Naive thymus-derived CD4-positive, alpha-beta T cell (primary cell): ENCODE measurements around the gene TCF15. TPM values are rescaled to one million over a fixed set of nuclear protein-coding genes. Genes with fewer than 3 reads are reported as not detected.

Experiments
- ATAC-seq: fragments of 150-1000 bp; cut with Tn5 transposase; 2 replicates; pipeline ENCODE4 v1.10.0; 2021; ENCODE audit warnings: mild to moderate bottlenecking, moderate library complexity
- CTCF ChIA-PET: fragments of 350-600 bp; sonication (Branson Sonifier 250); formaldehyde crosslinking; loops from one replicate; lab custom pipeline; 2021; ENCODE audit warnings: antibody characterized with exemption; lab: Charles Lee
- POLR2A ChIA-PET: fragments of 350-600 bp; sonication (Branson Sonifier 250); formaldehyde crosslinking; loops from one replicate; lab custom pipeline; 2021; ENCODE audit warnings: antibody characterized with exemption, inconsistent platforms; lab: Charles Lee
- DNase-seq, 9 donors: peaks; one replicate each; pipeline versions ENCODE4 v3.0.0 to v3.0.0-alpha.2; 2020 to 2022; ENCODE audit warnings: mixed read lengths in 1 of 9
- H3K27ac ChIP-seq: one replicate; pipeline ENCODE4 v1.7.0; 2013; ENCODE audit warnings: mild to moderate bottlenecking, low read depth, low read length, moderate library complexity
- H3K27me3 ChIP-seq, 2 donors: one replicate each; pipeline ENCODE4 v1.7.0; 2013; ENCODE audit warnings: low read length in 2 of 2, mild to moderate bottlenecking in 2 of 2, moderate library complexity in 2 of 2; ENCODE audit not compliant: control insufficient read depth in 2 of 2, insufficient read depth in 2 of 2
- H3K36me3 ChIP-seq, 3 experiments: 1 replicate in 2 of 3; 2 replicates in 1 of 3; pipeline ENCODE4 v1.7.0; 2013; ENCODE audit warnings: low read length in 3 of 3, mild to moderate bottlenecking in 3 of 3, moderate library complexity in 1 of 3; ENCODE audit not compliant: insufficient read depth in 3 of 3, control insufficient read depth in 2 of 3
- H3K4me1 ChIP-seq, 2 donors: one replicate each; pipeline ENCODE4 v1.7.0; 2013; ENCODE audit warnings: low read length in 2 of 2, mild to moderate bottlenecking in 2 of 2, moderate library complexity in 1 of 2; ENCODE audit not compliant: control insufficient read depth in 2 of 2, insufficient read depth in 2 of 2
- H3K4me3 ChIP-seq: 2 replicates; pipeline ENCODE4 v1.7.0; 2013; ENCODE audit warnings: mild to moderate bottlenecking, low read length
- H3K9me3 ChIP-seq, 3 experiments: 1 replicate in 2 of 3; 2 replicates in 1 of 3; pipeline ENCODE4 v1.7.0; 2013; ENCODE audit warnings: low read length in 3 of 3; ENCODE audit not compliant: control insufficient read depth in 2 of 3
- H3K27ac Mint-ChIP-seq, 9 donors: one replicate each; pipeline ENCODE4 v1.8.0; 2020 to 2022; ENCODE audit warnings: mixed read lengths in 9 of 9, mild to moderate bottlenecking in 8 of 9, moderate library complexity in 5 of 9, inconsistent platforms in 2 of 9
- H3K27me3 Mint-ChIP-seq, 5 donors: one replicate each; pipeline ENCODE4 v1.8.0; 2021 to 2022; ENCODE audit warnings: mixed read lengths in 5 of 5, mild to moderate bottlenecking in 1 of 5
- H3K36me3 Mint-ChIP-seq, 5 donors: one replicate each; pipeline ENCODE4 v1.8.0; 2020 to 2022; ENCODE audit warnings: mixed read lengths in 5 of 5, mild to moderate bottlenecking in 3 of 5, inconsistent platforms in 1 of 5
- H3K4me1 Mint-ChIP-seq, 7 donors: one replicate each; pipeline ENCODE4 v1.8.0; 2020 to 2022; ENCODE audit warnings: mixed read lengths in 7 of 7, mild to moderate bottlenecking in 3 of 7, inconsistent platforms in 1 of 7
- H3K4me3 Mint-ChIP-seq, 10 donors: one replicate each; pipeline ENCODE4 v1.8.0; 2020 to 2022; ENCODE audit warnings: mild to moderate bottlenecking in 10 of 10, mixed read lengths in 10 of 10, moderate library complexity in 6 of 10, inconsistent platforms in 2 of 10
- H3K9me3 Mint-ChIP-seq, 11 donors: one replicate each; pipeline ENCODE4 v1.8.0; 2020 to 2022; ENCODE audit warnings: mixed read lengths in 11 of 11, mild to moderate bottlenecking in 4 of 11, inconsistent platforms in 1 of 11, moderate library complexity in 1 of 11
- intact Hi-C, 2 donors: fragments of 100-400 bp; cut with micrococcal nuclease; formaldehyde crosslinking; loops; one replicate each; pipeline ENCODE4 v1.15.1; 2023
- polyA plus RNA-seq, 2 donors: library from polyadenylated mRNA; unstranded; fragments of 300-500 nt; fragmentation: Illumina TruSeq; gene quantifications; one replicate each; pipeline ENCODE4 v1.2.3, GENCODE V29; 2021
- total RNA-seq, 6 experiments: library from RNA in 5 of 6; stranded (reverse) in 5 of 6; gene quantifications; 1 replicate in 5 of 6; 2 replicates in 1 of 6; pipeline ENCODE4 v1.2.3 and lab custom pipeline; 2021 to 2026

TCF15 gene
- total and polyA plus RNA-seq, 7 experiments from 2014 or later: not detected

- intact Hi-C loops: loop anchor here in 1 of 2 donors (1.0 to 10.0 kb wide), 4 partner anchors 13 to 193 kb away; partner anchors contain the start of gene CSNK2A1
- H3K27ac Mint-ChIP-seq: peak overlapping the region in 1 of 9 donors; percentile 76
- peaks cover 0 to 4% (median 0%) of the 10 kb centered on the region in 5 donors for H3K36me3 Mint-ChIP-seq
- no peaks in the 10 kb centered on the region for H3K27me3 ChIP-seq
- ATAC-seq: no peak
- H3K36me3 ChIP-seq: no peaks in the 10 kb centered on the region
- POLR2A ChIA-PET: no interaction called here
- H3K9me3 Mint-ChIP-seq: no peaks in the 10 kb centered on the region
- H3K4me1 ChIP-seq: peaks cover 12 to 14% of the 10 kb centered on the region in 2 donors
- no peaks in the 10 kb centered on the region for H3K9me3 ChIP-seq
- no peak overlapping the region for H3K27ac ChIP-seq
- no peak for DNase-seq
- CTCF ChIA-PET: no interaction called here
- H3K27me3 Mint-ChIP-seq: peaks cover 20 to 42% (median 37%) of the 10 kb centered on the region in 5 donors
- H3K4me3 Mint-ChIP-seq: peak overlapping the region; percentile 68 to 87 (median 75)
- H3K4me3 ChIP-seq: peak overlapping the region; percentile 40
- H3K4me1 Mint-ChIP-seq: peaks cover 0 to 33% (median 17%) of the 10 kb centered on the region in 7 donors
Measured at GRCh38 chr20:653590-654416, 43.7 kb upstream of the TCF15 start.

GRCh38 chr20:653110-653589, 43.0 kb upstream of the TCF15 start, which contains the start of gene SRXN1:
Gene SRXN1 (minus strand): TSS chr20:653200. CDS start chr20:653185, 15 bp downstream.
- DNase-seq: peak in 8 of 9 donors; percentile 28 to 91 (median 34)
- H3K27me3 Mint-ChIP-seq: peaks cover 14 to 35% (median 30%) of the 10 kb centered on the region in 5 donors

GRCh38 chr20:652615-653109, 42.6 kb upstream of the TCF15 start:
- Mint-ChIP-seq H3K4me1 (peaks cover 0 to 33% (median 17%) of the 10 kb centered on the region in 7 donors), H3K4me3 (peak overlapping the region; percentile 14 to 88 (median 65)), H3K9me3 (peaks cover 0 to 4% (median 0%) of the 10 kb centered on the region in 11 donors), H3K36me3 (peaks cover 0 to 13% (median 4%) of the 10 kb centered on the region in 5 donors), H3K27me3 (peaks cover 9 to 31% (median 25%) of the 10 kb centered on the region in 5 donors), H3K27ac (peak overlapping the region in 1 of 9 donors; percentile 81)
- Histone ChIP-seq H3K27ac (no peak overlapping the region), H3K4me3 (peak overlapping the region; percentile 53), H3K4me1 (peaks cover 12 to 14% of the 10 kb centered on the region in 2 donors), H3K36me3 (no peaks in the 10 kb centered on the region), H3K27me3 (no peaks in the 10 kb centered on the region), H3K9me3 (no peaks in the 10 kb centered on the region)
- CTCF ChIA-PET: no interaction called here
- DNase-seq (no peak), ATAC-seq (no peak)
- intact Hi-C loops: loop anchor here in 1 of 2 donors (1.0 to 10.0 kb wide), 4 partner anchors 14 to 195 kb away; partner anchors contain the start of gene CSNK2A1
- POLR2A ChIA-PET: no interaction called here

More at GRCh38 chr20:653110-653589, 43.0 kb upstream of the TCF15 start, which contains the start of gene SRXN1:
- Histone ChIP-seq H3K27me3 (no peaks in the 10 kb centered on the region), H3K9me3 (no peaks in the 10 kb centered on the region), H3K4me1 (peaks cover 12 to 14% of the 10 kb centered on the region in 2 donors), H3K36me3 (no peaks in the 10 kb centered on the region), H3K4me3 (peak within 1 kb of the TSS; percentile 53), H3K27ac (no peak within 1 kb of the TSS)
- H3K27ac Mint-ChIP-seq: peak within 1 kb of the TSS in 2 of 9 donors; percentile 13 to 81
- peaks cover 0 to 33% (median 17%) of the 10 kb centered on the region in 7 donors for H3K4me1 Mint-ChIP-seq
- peak; percentile 95 for ATAC-seq
- ChIA-PET POLR2A (no interaction called here), CTCF (no interaction called here)
- H3K9me3 Mint-ChIP-seq: no peaks in the 10 kb centered on the region
- intact Hi-C loops: loop anchor here in 1 of 2 donors (1.0 to 10.0 kb wide), 4 partner anchors 14 to 194 kb away; partner anchors contain the start of gene CSNK2A1
- H3K36me3 Mint-ChIP-seq: peaks cover 0 to 8% (median 0%) of the 10 kb centered on the region in 5 donors
- peak within 1 kb of the TSS; percentile 68 to 88 (median 75) for H3K4me3 Mint-ChIP-seq

GRCh38 chr20:651713-652614, 41.9 kb upstream of the TCF15 start:
- H3K27ac Mint-ChIP-seq: peak overlapping the region in 2 of 9 donors; percentile 13 to 81
- no peak overlapping the region for H3K27ac ChIP-seq
- DNase-seq: no peak

GRCh38 chr20:650954-651353, 40.8 kb upstream of the TCF15 start:
- no peak overlapping the region for H3K27ac Mint-ChIP-seq
- H3K9me3 Mint-ChIP-seq: peaks cover 0 to 4% (median 0%) of the 10 kb centered on the region in 11 donors
- H3K4me1 Mint-ChIP-seq: peaks cover 0 to 33% (median 17%) of the 10 kb centered on the region in 7 donors
- H3K36me3 Mint-ChIP-seq: peaks cover 0 to 21% (median 4%) of the 10 kb centered on the region in 5 donors
- Histone ChIP-seq H3K27me3 (no peaks in the 10 kb centered on the region), H3K4me3 (no peak overlapping the region), H3K9me3 (no peaks in the 10 kb centered on the region), H3K4me1 (peaks cover 12 to 14% of the 10 kb centered on the region in 2 donors), H3K27ac (no peak overlapping the region), H3K36me3 (no peaks in the 10 kb centered on the region)
- ATAC-seq: no peak
- DNase-seq: no peak
- H3K4me3 Mint-ChIP-seq: peak overlapping the region in 5 of 10 donors; percentile 3 to 63 (median 49)
- peaks cover 3 to 23% (median 15%) of the 10 kb centered on the region in 5 donors for H3K27me3 Mint-ChIP-seq
- POLR2A ChIA-PET: no interaction called here
- intact Hi-C loops: loop anchor here in 1 of 2 donors (5.0 to 10.0 kb wide), 2 partner anchors 166 to 196 kb away; no protein-coding TSS in a partner anchor
- CTCF ChIA-PET: no interaction called here

More at GRCh38 chr20:651713-652614, 41.9 kb upstream of the TCF15 start:
- Mint-ChIP-seq H3K36me3 (peaks cover 0 to 20% (median 4%) of the 10 kb centered on the region in 5 donors), H3K4me3 (peak overlapping the region; percentile 14 to 88 (median 65)), H3K4me1 (peaks cover 0 to 33% (median 17%) of the 10 kb centered on the region in 7 donors), H3K9me3 (peaks cover 0 to 4% (median 0%) of the 10 kb centered on the region in 11 donors), H3K27me3 (peaks cover 5 to 27% (median 18%) of the 10 kb centered on the region in 5 donors)
- ATAC-seq: no peak
- H3K9me3 ChIP-seq: no peaks in the 10 kb centered on the region
- H3K27me3 ChIP-seq: no peaks in the 10 kb centered on the region
- no peaks in the 10 kb centered on the region for H3K36me3 ChIP-seq
- ChIA-PET CTCF (no interaction called here), POLR2A (no interaction called here)
- intact Hi-C loops: loop anchor here in 1 of 2 donors (2.0 to 10.0 kb wide), 3 partner anchors 15 to 195 kb away; no protein-coding TSS in a partner anchor
- H3K4me1 ChIP-seq: peaks cover 12 to 14% of the 10 kb centered on the region in 2 donors
- H3K4me3 ChIP-seq: peak overlapping the region; percentile 53
